Body of pancreas (tissue), 4 donors: ENCODE data around the gene RPIA.

Source experiments
- POLR2A ChIP-seq, 3 donors: fragments of 450-650 bp; IDR thresholded peaks; one replicate each; pipeline ENCODE4 v1.6.1; 2016; ENCODE audit warnings: antibody characterized with exemption in 3 of 3, mild to moderate bottlenecking in 2 of 3
- TF ChIP-seq, protein P1 (sequence below), 7 experiments: fragments of 450-650 bp in 4 of 7; fragments of 200-600 bp in 3 of 7; sonication (generic) in 3 of 7; IDR thresholded peaks; one replicate each; pipeline ENCODE4 v1.5.1; 2016 to 2019; ENCODE audit warnings: antibody characterized with exemption in 7 of 7

DNA sequence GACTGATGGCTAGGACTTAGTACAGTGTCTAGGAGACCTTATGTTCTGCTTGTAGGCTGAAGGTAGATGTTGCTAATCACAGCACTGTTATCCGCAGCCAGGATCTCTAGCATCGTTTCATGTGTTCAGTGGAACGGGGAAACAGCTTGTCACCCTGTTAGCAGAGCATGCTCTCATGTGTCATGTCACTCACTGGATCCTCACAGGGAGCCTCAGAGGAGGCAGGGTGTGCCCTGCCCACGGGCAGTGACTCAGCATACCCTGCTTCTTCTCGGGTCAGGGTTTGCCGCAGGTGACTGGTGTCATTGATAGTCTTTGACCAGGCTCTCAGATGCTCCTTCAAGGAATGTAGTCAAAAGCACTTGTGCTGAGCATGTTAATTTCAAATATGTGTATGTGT lies 44.4 kb downstream of the RPIA start:
- TF ChIP-seq, protein P1, sequence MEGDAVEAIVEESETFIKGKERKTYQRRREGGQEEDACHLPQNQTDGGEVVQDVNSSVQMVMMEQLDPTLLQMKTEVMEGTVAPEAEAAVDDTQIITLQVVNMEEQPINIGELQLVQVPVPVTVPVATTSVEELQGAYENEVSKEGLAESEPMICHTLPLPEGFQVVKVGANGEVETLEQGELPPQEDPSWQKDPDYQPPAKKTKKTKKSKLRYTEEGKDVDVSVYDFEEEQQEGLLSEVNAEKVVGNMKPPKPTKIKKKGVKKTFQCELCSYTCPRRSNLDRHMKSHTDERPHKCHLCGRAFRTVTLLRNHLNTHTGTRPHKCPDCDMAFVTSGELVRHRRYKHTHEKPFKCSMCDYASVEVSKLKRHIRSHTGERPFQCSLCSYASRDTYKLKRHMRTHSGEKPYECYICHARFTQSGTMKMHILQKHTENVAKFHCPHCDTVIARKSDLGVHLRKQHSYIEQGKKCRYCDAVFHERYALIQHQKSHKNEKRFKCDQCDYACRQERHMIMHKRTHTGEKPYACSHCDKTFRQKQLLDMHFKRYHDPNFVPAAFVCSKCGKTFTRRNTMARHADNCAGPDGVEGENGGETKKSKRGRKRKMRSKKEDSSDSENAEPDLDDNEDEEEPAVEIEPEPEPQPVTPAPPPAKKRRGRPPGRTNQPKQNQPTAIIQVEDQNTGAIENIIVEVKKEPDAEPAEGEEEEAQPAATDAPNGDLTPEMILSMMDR (IDR thresholded peaks at IDR 0.05) = no peak
- no peak for TF ChIP-seq POLR2A (IDR thresholded peaks at IDR 0.05)
